NCI-H69 (cell line): ENCODE measurements around the gene MIB1.

Experiments
- DNase-seq: peaks from one replicate; lab custom pipeline; 2025; lab: John Stamatoyannopoulos, UW

Gene MIB1

DNA sequence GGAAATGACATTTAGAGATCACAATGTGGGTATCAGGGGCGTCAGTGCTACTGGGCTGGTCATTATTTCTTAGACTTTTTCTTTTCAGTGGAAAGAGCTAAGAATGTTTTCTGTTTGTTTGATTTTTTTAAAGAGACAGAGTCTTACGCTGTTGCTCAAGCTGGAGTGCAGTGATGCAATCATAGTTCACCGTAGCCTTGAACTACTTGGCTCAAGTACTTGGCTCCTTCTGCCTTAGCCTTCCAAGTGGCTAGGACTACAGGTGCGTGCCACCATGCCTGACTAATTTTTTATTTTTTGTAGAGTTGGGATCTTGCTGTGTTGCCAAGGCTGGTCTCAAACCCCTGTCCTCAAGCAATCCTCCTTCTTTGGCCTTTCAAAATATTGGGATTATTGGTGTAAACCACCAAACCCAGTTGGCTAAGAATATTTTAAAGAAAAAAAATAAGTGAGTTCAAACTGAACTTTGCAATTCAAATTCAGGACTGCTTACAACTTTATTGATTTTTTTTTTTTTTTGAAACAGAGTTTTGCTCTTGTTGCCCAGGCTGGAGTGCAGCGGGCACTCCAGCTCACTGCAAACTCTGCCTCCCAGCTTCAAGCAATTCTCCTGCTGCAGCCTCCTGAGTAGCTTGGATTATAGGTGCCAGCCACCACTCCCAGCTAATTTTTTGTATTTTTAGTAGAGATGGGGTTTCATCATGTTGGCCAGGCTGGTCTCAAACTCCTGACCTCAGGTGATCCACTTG is 154.2 kb downstream of the MIB1 start:
- no peak for DNase-seq

DNA sequence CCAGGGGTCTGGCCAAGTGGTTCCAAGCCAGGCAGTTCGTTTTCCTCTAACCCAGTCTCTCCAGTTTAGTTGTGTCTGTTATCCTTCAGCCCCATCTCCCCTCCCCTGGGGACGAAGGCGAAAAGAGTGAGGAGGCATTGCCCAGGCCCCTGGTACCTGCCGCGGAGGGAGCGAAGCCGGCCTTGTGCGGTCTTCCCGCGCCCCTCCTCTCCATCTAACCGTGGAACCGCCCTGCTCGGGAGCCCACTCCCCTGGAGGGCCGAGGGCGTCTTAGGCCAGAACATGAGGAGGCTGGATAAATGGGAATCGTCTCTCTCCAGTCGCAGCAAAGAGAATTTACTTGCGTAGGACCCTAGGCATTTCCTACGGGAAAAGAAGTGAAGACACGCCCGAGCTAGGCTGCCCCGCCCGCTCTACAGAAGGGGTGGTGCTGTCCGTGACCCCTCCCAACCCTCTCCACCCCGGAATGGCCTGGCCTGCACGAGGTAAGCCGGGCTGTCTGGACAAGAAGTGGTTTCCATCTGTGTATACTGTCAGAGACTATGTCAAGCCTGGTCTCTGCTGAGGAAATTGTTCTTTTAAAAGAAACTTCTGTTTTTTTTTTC is 156.2 kb downstream of the MIB1 start:
- DNase-seq = no peak

DNA sequence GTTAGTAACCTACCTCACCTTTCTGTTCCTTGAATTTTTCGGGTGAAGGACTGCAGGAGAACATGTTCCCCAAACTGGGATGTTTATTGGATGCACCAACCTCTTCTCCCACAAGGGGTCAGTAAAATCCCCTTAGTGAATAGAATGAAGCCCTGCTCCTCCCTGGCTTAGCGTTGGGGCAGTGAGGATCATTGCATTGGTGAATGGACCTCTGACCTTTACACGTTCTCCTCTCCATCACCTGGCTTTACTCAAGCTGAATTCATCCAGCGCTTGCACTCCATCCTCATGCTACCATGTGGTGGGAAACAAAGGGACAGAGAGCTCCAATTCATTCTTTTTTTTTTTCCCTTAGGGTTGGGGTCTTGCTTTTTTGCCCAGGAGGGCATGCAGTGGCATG is 157.2 kb downstream of the MIB1 start:
- DNase-seq = peak; percentile 71

DNA sequence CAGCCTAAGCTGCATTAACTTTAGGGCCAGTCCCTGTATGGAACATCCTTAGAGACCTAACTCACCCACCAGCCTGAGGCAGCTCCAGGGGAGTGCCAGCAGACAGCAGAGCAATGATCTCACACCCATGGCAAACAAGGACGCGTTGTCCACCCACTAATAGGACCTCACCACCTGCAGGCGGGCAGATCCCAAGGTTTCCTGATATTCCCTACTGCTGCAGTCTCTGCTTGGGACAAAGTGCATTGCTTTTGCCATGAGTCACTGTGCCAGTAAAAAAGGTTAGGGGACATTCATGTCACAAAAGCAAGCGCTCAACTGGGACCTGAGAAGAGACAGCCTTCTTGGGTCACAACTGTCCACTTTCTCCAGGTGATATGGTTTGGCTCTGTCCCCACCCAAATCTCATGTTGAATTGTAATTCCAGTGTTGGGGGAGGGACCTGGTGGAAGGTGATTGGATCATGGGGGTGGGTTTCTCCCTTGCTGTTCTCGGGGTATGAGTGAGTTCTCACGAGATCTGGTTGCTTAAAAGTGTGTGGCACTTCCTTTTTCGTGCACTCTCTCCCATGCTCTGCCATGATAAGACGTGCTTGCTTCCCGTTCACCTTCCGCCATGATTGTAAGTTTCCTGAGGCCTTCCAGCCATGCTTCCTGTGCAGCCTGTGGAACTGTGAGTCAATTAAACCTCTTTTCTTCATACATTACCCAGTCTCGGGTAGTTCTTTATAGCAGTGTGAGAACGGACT is 160.2 kb downstream of the MIB1 start:
- no peak for DNase-seq

DNA sequence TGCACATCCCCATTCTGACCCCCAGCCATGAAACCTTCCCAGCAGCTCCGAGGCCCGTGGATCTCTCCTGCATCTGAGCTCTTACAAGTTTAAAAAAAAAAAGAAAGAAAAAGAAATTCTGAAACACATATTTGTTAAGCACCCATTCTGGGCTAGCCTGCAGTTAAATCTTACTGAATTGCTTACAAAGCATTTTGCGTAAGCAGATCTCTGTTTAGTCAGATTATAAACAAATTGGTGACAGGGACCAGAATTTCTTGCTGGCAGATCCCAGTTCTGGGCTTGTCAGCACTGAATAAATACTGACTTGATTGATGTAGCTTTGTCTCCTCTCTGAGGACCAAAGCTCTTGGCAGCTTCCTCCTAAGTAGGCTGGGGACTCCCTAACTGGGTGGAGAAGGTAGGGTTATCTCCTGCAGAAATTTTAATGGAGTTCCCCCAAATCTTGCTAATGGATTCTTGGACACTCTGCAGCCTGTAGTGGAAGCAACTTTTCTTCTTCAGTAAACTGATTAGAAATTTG is 160.9 kb downstream of the MIB1 start:
- DNase-seq = no peak

DNA sequence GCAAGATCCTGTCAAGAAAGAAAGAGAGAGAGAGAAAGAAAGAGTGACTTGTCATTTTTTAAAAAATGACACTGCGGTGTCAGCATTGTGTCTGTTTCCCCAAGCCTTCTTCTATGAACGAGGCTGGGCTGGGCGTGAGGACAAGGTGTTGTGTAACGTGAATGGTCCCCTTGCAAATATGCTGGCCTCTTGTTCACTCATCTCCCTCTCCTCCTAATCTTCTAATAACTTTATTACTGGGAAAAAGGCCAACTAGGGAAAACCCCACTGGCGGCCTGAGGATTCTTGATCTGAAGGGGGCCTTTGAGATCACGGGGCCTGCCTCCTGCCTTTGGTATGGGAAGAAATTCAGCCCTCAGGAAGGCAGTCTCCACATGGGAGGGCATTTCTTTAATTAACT is 163.1 kb downstream of the MIB1 start:
- DNase-seq = no peak

DNA sequence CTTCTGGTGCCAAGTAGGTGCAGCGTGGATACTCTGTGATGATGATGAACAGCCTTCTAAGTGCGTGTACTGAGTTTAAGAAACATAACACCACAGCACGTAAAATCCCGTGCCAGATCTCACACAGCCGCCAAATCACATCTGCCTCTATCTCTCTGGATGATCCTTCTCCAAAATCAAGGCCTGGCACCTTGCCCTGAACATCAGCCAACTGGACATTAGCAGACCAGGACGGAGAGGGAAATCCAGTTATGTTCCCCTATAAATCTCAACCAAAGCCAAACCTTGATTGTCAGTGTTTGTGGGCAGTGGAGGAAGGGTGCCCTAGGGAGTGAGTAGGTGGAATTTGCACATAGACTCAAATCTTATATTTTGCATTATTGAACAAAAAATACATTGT is 164.3 kb downstream of the MIB1 start:
- no peak for DNase-seq

DNA sequence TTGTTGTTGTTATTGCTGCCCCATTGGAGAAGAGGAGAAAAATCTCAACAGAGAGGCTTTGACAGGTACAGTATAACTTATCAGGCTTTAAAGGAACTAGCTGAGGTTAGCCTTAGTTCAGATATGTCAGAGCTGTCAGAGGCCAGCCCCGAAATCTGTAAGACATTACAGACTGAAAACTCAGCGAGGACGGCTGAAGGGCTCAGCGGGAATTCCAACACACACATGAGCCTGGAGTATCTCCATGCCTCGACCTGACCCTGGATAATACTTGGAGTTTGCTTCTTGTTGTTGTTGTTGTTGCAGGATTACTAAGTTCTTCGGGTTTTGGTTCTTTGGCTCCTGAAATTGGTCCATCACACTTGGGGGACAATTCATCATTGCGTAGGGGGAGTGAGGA is 166.9 kb downstream of the MIB1 start:
- no peak for DNase-seq

DNA sequence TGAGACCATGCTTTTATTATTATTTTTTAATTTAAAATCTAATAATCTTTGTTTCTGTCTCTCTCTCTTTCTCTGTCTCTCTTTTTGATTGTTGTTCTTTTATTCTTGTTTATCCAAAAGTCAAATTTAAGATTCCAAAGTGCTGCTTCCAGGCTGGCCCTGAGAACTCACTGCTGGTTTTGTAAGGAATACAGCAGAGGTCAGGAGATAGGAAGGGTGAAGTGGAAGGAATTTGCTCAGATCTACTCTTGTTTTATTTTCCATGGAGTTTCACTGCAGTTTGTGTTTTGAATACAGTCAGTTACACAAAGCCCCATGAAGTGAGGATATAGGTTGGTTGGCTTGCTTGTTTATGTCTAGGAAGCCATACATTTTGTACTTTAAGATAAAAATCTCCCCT is 168.1 kb downstream of the MIB1 start:
- no peak for DNase-seq

DNA sequence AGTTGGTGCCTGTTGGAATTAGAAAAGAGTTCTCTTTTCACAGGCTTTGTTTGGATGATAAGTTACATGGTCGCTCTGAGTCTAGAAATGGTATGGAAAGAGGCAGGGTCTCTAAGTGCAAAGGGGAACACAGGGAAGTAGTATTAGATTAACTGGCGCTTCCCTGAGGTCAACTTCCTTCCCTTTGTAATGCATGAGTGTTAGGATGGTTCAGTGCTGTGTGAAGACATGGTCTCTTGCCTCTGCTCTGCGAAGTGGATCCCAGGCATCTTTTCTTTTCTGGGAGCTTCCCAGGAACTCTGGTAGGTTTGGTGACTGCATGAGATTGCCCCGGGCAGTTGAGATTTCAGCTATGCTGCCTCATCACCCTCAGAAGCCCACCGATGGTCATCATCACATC is 170.3 kb downstream of the MIB1 start:
- no peak for DNase-seq

DNA sequence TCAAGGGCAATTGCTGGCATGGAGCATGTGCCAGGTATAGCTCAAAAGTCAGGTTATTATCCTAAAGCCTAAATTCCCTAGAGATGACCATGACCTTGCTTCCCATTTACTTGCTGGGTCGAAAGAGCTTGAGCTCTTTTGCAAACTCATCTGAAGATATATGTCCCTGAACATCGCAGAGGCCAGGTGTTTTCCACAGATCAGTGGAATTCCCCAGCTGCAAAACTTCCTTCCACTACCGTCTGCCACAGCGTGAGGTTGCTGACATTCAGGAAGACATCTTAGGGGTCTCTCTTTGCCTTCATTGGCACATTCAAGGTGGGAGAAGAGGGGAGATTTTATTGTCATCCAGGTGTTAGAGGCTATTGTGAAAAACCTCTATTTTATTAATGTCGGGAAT is 171.0 kb downstream of the MIB1 start:
- DNase-seq = no peak

DNA sequence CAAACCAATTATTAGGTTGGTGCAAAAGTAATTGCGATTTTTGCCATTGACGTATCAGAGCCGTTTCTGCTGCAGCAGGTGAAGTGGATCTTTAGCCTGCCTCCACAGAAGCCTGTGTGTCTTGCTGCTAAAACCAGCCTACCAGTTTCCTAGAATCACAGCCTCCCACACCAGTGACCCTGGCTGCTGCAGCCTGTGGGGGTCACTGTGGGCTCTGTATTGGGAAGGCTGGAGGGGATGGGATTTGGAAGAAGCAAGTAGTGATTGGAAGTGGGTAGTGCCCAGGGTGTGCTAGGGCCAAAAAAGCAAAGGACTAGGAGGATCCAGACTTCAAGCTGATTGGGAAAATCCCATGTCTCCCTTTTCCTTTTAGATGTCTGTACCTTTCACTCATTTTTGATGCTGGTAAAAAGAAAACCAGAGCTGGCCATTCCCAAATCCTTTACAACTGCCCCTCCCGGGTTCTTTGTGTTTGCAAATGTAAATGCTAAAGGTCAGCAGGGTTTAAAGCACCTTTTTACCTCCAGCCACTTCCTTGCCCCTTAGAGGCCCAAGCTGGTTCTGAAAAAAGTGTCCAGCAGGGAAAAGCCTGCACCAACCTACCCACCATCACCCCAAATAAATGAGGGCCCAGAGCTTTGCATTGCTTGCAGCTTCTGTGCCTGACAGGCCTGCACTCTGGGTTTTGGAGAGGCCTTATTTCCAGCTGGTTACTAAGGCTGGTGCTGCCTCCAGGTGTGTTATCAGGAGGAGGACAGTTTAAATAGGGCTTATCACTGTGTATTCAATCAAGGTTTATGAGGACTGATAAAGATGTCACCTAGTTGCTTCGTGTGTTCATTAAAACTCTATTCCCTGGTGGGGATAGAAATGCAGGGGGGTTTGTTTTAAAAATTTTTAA is 172.0 kb downstream of the MIB1 start:
- peak; percentile 24 for DNase-seq

DNA sequence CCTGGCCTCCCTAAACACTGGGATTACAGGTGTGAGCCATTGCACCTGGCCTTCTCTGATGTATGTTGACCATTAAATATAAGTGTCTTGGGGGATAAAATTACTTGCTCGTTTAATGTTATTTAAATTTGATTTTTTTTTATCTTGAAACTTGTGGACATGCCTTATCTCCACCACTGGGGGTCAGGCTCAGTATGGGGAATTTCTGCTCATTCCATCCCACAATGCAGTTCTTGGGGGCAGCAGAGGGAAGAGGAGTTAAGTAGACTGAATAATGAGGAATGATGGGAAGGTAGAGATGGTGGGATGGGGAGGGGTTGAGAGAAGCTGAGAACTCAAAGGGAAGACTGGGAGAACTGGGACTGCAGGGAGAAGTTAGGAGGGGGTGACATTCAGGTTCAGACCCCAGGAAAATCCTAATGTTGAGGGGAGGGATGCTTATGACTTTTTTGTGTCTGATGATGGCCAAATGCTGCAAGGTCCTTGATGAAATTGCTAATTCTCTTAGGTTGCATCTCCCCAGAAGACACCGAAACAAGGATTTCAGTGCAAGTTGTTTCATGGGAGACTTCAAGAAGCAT is 174.2 kb downstream of the MIB1 start:
- DNase-seq = peak; percentile 59

DNA sequence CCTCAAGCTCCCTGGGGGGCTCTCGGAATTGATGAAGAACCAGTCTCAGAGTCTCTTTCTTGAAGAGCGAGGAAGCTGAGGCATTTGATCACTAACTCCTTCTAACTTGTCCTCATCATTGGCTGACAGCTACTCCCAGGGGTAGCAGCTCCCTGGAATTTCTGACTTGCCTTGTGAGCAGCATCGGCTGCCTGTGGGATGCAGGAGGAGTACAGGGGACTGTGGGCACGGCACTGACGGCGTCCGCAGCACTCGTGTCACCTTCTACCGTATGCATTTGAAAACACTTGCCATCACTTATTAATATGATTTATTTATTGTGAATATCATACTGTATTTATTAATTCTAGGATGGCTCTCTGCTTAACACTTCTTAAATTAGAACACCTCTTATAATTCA is 175.0 kb downstream of the MIB1 start:
- DNase-seq = no peak

DNA sequence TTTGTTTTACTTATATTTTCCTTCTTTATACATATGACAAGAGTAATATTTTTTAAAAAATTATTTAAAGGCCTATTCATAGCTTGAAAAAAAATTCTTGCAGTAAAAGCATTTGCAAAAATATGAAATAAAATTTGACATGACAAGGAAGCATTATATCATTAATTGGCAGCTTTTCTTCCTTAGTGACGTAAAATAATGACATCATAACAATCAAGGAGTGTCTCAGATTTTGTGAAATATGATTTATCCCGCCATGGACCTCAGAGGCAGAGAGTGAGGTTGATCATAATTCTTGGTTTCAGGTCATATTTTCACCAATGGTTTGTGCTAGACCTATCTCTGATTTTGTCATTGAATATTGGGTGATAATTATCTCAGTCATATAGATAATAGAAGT is 176.0 kb downstream of the MIB1 start:
- DNase-seq = no peak

DNA sequence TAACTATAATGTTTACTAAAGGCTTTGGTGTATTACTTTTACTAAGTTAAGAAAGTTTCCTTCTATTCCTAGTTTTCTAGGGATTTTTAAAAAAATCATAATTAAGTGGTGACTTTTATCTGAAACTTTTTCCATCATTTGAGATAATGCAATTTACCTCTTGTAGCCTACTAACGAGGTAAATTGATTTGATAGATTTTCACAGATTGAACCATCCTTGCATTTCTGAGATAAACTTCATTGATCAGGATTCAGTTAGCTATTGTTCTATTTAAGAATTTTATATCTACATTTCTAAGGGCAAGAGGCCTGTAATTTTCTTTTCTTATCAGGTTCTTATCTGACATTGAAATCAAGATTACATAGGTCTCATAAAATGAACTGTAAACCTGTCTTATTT is 178.1 kb downstream of the MIB1 start:
- no peak for DNase-seq
